WTC11 (cell line): Measurements from ENCODE around the gene SLC25A11. TPM values are rescaled to one million over a fixed set of nuclear protein-coding genes. Genes with fewer than 3 reads are reported as not detected.

Experiments used
- ATAC-seq: fragments of 200-7000 bp; cut with Tn5 transposase; 2 replicates; pipeline ENCODE4 v1.10.0; 2021; ENCODE audit warnings: mild to moderate bottlenecking, moderate library complexity
- CTCF ChIA-PET: fragments of 300-600 bp; sonication (Branson Sonifier 250); formaldehyde crosslinking; loops from one replicate; lab custom pipeline; 2021; ENCODE audit warnings: antibody characterized with exemption; lab: Charles Lee
- POLR2A ChIA-PET: fragments of 350-600 bp; sonication (Branson Sonifier 250); formaldehyde crosslinking; loops from one replicate; lab custom pipeline; 2021; ENCODE audit warnings: antibody characterized with exemption; lab: Charles Lee
- DNase-seq: peaks from one replicate; pipeline ENCODE4 v3.0.0; 2021; ENCODE audit warnings: low spot score
- H3K27ac Mint-ChIP-seq: 2 replicates; pipeline ENCODE4 v1.8.0; 2021; ENCODE audit warnings: mixed read lengths
- H3K27me3 Mint-ChIP-seq: 2 replicates; pipeline ENCODE4 v1.8.0; 2021; ENCODE audit warnings: low read depth, mild to moderate bottlenecking, moderate library complexity, mixed read lengths
- H3K36me3 Mint-ChIP-seq: 2 replicates; pipeline ENCODE4 v1.8.0; 2021; ENCODE audit warnings: mixed read lengths
- H3K4me1 Mint-ChIP-seq: 2 replicates; pipeline ENCODE4 v1.8.0; 2022; ENCODE audit warnings: mixed read lengths
- H3K4me3 Mint-ChIP-seq: 2 replicates; pipeline ENCODE4 v1.8.0; 2021; ENCODE audit warnings: mild to moderate bottlenecking, moderate library complexity, mixed read lengths
- H3K9me3 Mint-ChIP-seq: 2 replicates; pipeline ENCODE4 v1.8.0; 2021; ENCODE audit warnings: mixed read lengths
- ATF3 ChIP-seq: sonication (generic); formaldehyde crosslinking; conservative IDR thresholded peaks from 2 replicates; pipeline ENCODE4 v1.8.1; 2022; ENCODE audit warnings: mild to moderate bottlenecking, missing genetic modification reagents
- EMX1 ChIP-seq: fragments of 250-450 bp; sonication (Bioruptor Pico); IDR thresholded peaks from 2 replicates; pipeline ENCODE4 v1.8.0; 2021; ENCODE audit warnings: mild to moderate bottlenecking
- FOXJ3 ChIP-seq: sonication (generic); formaldehyde crosslinking; IDR thresholded peaks from 2 replicates; pipeline ENCODE4 v1.9.0; 2021; ENCODE audit warnings: missing genetic modification reagents, mild to moderate bottlenecking, borderline replicate concordance
- HMGA2 ChIP-seq: fragments of 250-450 bp; sonication (Bioruptor Pico); IDR thresholded peaks from 2 replicates; pipeline ENCODE4 v1.4.0; 2021; ENCODE audit warnings: mild to moderate bottlenecking, moderate library complexity
- IRF2 ChIP-seq: sonication (generic); formaldehyde crosslinking; IDR thresholded peaks from 2 replicates; pipeline ENCODE4 v1.8.0; 2022; ENCODE audit warnings: low read depth, missing genetic modification reagents, borderline replicate concordance
- NFYB ChIP-seq: sonication (generic); formaldehyde crosslinking; conservative IDR thresholded peaks from 2 replicates; pipeline ENCODE4 v1.8.0; 2022; ENCODE audit warnings: low read depth, missing genetic modification reagents
- NR2C2 ChIP-seq: sonication (generic); formaldehyde crosslinking; IDR thresholded peaks from 2 replicates; pipeline ENCODE4 v1.8.0; 2022; ENCODE audit warnings: mild to moderate bottlenecking, missing genetic modification reagents
- SP1 ChIP-seq: sonication (generic); formaldehyde crosslinking; conservative IDR thresholded peaks from 2 replicates; pipeline ENCODE4 v1.8.1; 2022; ENCODE audit warnings: missing genetic modification reagents
- STAT6 ChIP-seq: sonication (generic); formaldehyde crosslinking; conservative IDR thresholded peaks from 2 replicates; pipeline ENCODE4 v1.8.1; 2023; ENCODE audit warnings: mild to moderate bottlenecking, low read depth, missing genetic modification reagents, moderate library complexity
- USF1 ChIP-seq: sonication (generic); formaldehyde crosslinking; IDR thresholded peaks from 2 replicates; pipeline ENCODE4 v1.8.0; 2022; ENCODE audit warnings: mild to moderate bottlenecking, missing genetic modification reagents
- ZBTB21 ChIP-seq: sonication (generic); formaldehyde crosslinking; IDR thresholded peaks from 2 replicates; pipeline ENCODE4 v1.8.1; 2023; ENCODE audit warnings: mild to moderate bottlenecking, missing genetic modification reagents, borderline replicate concordance
- ZNF121 ChIP-seq: sonication (generic); formaldehyde crosslinking; IDR thresholded peaks from 2 replicates; pipeline ENCODE4 v1.8.0; 2023; ENCODE audit warnings: missing genetic modification reagents
- ZNF138 ChIP-seq: sonication (generic); formaldehyde crosslinking; conservative IDR thresholded peaks from 2 replicates; pipeline ENCODE4 v1.8.1; 2022; ENCODE audit warnings: mild to moderate bottlenecking, moderate library complexity, missing genetic modification reagents
- ZNF512 ChIP-seq: sonication (generic); formaldehyde crosslinking; IDR thresholded peaks from 2 replicates; pipeline ENCODE4 v1.8.1; 2022; ENCODE audit warnings: missing genetic modification reagents, borderline replicate concordance
- total RNA-seq: library from RNA; stranded (reverse); gene quantifications from 3 replicates; pipeline ENCODE4 v1.2.3, GENCODE V29; 2021
- TF ChIP-seq, protein P1 (sequence below): sonication (generic); formaldehyde crosslinking; IDR thresholded peaks from 2 replicates; pipeline ENCODE4 v1.8.0; 2022; ENCODE audit warnings: missing genetic modification reagents
- TF ChIP-seq, protein P2 (sequence below): fragments of 250-450 bp; sonication (Bioruptor Pico); IDR thresholded peaks from 2 replicates; pipeline ENCODE4 v1.9.0; 2021; ENCODE audit warnings: mild to moderate bottlenecking
- TF ChIP-seq, protein P3 (sequence below): sonication (generic); formaldehyde crosslinking; IDR thresholded peaks from 2 replicates; pipeline ENCODE4 v1.8.0; 2022; ENCODE audit warnings: mild to moderate bottlenecking, missing genetic modification reagents

SLC25A11 gene
- total RNA-seq, 1 experiment from 2014 or later = 73.7 TPM

GRCh38 chr17:4955091-4955490, 15.2 kb upstream of the SLC25A11 start (continued):
- no peak for TF ChIP-seq NR2C2 (CRISPR knock-in tag)
- TF ChIP-seq, protein P1, sequence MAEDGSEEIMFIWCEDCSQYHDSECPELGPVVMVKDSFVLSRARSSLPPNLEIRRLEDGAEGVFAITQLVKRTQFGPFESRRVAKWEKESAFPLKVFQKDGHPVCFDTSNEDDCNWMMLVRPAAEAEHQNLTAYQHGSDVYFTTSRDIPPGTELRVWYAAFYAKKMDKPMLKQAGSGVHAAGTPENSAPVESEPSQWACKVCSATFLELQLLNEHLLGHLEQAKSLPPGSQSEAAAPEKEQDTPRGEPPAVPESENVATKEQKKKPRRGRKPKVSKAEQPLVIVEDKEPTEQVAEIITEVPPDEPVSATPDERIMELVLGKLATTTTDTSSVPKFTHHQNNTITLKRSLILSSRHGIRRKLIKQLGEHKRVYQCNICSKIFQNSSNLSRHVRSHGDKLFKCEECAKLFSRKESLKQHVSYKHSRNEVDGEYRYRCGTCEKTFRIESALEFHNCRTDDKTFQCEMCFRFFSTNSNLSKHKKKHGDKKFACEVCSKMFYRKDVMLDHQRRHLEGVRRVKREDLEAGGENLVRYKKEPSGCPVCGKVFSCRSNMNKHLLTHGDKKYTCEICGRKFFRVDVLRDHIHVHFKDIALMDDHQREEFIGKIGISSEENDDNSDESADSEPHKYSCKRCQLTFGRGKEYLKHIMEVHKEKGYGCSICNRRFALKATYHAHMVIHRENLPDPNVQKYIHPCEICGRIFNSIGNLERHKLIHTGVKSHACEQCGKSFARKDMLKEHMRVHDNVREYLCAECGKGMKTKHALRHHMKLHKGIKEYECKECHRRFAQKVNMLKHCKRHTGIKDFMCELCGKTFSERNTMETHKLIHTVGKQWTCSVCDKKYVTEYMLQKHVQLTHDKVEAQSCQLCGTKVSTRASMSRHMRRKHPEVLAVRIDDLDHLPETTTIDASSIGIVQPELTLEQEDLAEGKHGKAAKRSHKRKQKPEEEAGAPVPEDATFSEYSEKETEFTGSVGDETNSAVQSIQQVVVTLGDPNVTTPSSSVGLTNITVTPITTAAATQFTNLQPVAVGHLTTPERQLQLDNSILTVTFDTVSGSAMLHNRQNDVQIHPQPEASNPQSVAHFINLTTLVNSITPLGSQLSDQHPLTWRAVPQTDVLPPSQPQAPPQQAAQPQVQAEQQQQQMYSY (CRISPR knock-in tag) = no peak

- H3K9me3 Mint-ChIP-seq = no peaks in the 10 kb centered on the region
- H3K4me1 Mint-ChIP-seq = peaks cover 34% of the 10 kb centered on the region
- ATAC-seq (no peak), DNase-seq (no peak)
- no peaks in the 10 kb centered on the region for H3K27me3 Mint-ChIP-seq
- ChIA-PET CTCF (interaction anchor here (1.1 kb wide), 2 partner anchors 33 to 44 kb away, joined by 3 to 4 read pairs; no protein-coding TSS in a partner anchor), POLR2A (interaction anchor here (0.5 to 2.1 kb wide), 3 partner anchors 13 to 143 kb away, joined by 3 to 7 read pairs (median 3); no protein-coding TSS in a partner anchor)
- no peak overlapping the region for H3K27ac Mint-ChIP-seq
- no peak overlapping the region for H3K4me3 Mint-ChIP-seq
- H3K36me3 Mint-ChIP-seq = no peaks in the 10 kb centered on the region
- TF ChIP-seq IRF2 (CRISPR knock-in tag) (no peak), ZNF121 (CRISPR knock-in tag) (no peak), HMGA2 (no peak), SP1 (no peak), ZNF512 (CRISPR knock-in tag) (no peak), EMX1 (CRISPR knock-in tag) (no peak), ZBTB21 (no peak), ZNF138 (CRISPR knock-in tag) (no peak), ATF3 (CRISPR knock-in tag) (no peak), FOXJ3 (CRISPR knock-in tag) (no peak), USF1 (CRISPR knock-in tag) (no peak), STAT6 (no peak), NFYB (CRISPR knock-in tag) (no peak)
- TF ChIP-seq, protein P2, sequence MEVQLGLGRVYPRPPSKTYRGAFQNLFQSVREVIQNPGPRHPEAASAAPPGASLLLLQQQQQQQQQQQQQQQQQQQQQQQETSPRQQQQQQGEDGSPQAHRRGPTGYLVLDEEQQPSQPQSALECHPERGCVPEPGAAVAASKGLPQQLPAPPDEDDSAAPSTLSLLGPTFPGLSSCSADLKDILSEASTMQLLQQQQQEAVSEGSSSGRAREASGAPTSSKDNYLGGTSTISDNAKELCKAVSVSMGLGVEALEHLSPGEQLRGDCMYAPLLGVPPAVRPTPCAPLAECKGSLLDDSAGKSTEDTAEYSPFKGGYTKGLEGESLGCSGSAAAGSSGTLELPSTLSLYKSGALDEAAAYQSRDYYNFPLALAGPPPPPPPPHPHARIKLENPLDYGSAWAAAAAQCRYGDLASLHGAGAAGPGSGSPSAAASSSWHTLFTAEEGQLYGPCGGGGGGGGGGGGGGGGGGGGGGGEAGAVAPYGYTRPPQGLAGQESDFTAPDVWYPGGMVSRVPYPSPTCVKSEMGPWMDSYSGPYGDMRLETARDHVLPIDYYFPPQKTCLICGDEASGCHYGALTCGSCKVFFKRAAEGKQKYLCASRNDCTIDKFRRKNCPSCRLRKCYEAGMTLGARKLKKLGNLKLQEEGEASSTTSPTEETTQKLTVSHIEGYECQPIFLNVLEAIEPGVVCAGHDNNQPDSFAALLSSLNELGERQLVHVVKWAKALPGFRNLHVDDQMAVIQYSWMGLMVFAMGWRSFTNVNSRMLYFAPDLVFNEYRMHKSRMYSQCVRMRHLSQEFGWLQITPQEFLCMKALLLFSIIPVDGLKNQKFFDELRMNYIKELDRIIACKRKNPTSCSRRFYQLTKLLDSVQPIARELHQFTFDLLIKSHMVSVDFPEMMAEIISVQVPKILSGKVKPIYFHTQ = no peak
- TF ChIP-seq, protein P3, sequence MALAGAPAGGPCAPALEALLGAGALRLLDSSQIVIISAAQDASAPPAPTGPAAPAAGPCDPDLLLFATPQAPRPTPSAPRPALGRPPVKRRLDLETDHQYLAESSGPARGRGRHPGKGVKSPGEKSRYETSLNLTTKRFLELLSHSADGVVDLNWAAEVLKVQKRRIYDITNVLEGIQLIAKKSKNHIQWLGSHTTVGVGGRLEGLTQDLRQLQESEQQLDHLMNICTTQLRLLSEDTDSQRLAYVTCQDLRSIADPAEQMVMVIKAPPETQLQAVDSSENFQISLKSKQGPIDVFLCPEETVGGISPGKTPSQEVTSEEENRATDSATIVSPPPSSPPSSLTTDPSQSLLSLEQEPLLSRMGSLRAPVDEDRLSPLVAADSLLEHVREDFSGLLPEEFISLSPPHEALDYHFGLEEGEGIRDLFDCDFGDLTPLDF (CRISPR knock-in tag) = no peak
- TF ChIP-seq, protein P1 (CRISPR knock-in tag) = no peak
Measured at GRCh38 chr17:4953451-4953961, 13.7 kb upstream of the SLC25A11 start.
